Measurements from ENCODE around the gene MAPK11.
"Not testable (repeated sequence)": the region's sequence is repeated elsewhere in the genome, so short reads cannot be mapped to it uniquely, and the experiment has no call there.

MAPK11 gene

GRCh38 chr22:50274771-50275170 is 4.6 kb upstream of the MAPK11 start:
- peaks cover 37% of the 10 kb centered on the region for H3K36me3 Mint-ChIP-seq (ENCODE audit: low read depth)
- peaks cover 5% of the 10 kb centered on the region for H3K27me3 Mint-ChIP-seq (ENCODE audit: low read depth)
- H3K27ac Mint-ChIP-seq: no peak overlapping the region
- TF ChIP-seq CTCF (IDR thresholded peaks at IDR 0.05; ENCODE audit: unreplicated experiment in 3 of 3): no peak
- H3K4me1 Mint-ChIP-seq: peaks cover 7% of the 10 kb centered on the region
- H3K9me3 Mint-ChIP-seq: no peaks in the 10 kb centered on the region
- no peak overlapping the region for H3K4me3 Mint-ChIP-seq

GRCh38 chr22:50274311-50274710 is 4.1 kb upstream of the MAPK11 start:
- Mint-ChIP-seq H3K36me3 (ENCODE audit: low read depth) (peaks cover 37% of the 10 kb centered on the region), H3K4me1 (peaks cover 7% of the 10 kb centered on the region), H3K27ac (no peak overlapping the region), H3K4me3 (peak overlapping the region in 2 of 3 experiments; percentile 56 to 59), H3K27me3 (ENCODE audit: low read depth) (peaks cover 8% of the 10 kb centered on the region), H3K9me3 (no peaks in the 10 kb centered on the region)
- TF ChIP-seq CTCF (IDR thresholded peaks at IDR 0.05; ENCODE audit: unreplicated experiment in 3 of 3): peak; percentile 22 to 41 (median 34)

GRCh38 chr22:50273781-50274180 is 3.6 kb upstream of the MAPK11 start:
- Mint-ChIP-seq H3K27me3 (ENCODE audit: low read depth) (peaks cover 13% of the 10 kb centered on the region), H3K36me3 (ENCODE audit: low read depth) (peaks cover 32% of the 10 kb centered on the region), H3K4me3 (peak overlapping the region in 2 of 3 experiments; percentile 56 to 59)
- not testable (repeated sequence) for H3K9me3 Mint-ChIP-seq, H3K27ac Mint-ChIP-seq, H3K4me1 Mint-ChIP-seq

GRCh38 chr22:50273352-50273751 is 3.2 kb upstream of the MAPK11 start:
- Mint-ChIP-seq H3K36me3 (ENCODE audit: low read depth) (peaks cover 32% of the 10 kb centered on the region), H3K27me3 (ENCODE audit: low read depth) (peaks cover 17% of the 10 kb centered on the region), H3K4me1 (peaks cover 11% of the 10 kb centered on the region)
- not testable (repeated sequence) for H3K4me3 Mint-ChIP-seq, H3K27ac Mint-ChIP-seq, H3K9me3 Mint-ChIP-seq

GRCh38 chr22:50272044-50272802 is 2.0 kb upstream of the MAPK11 start:
- no peak overlapping the region for H3K27ac Mint-ChIP-seq
- peaks cover 17% of the 10 kb centered on the region for H3K27me3 Mint-ChIP-seq (ENCODE audit: low read depth)
- no peak for TF ChIP-seq CTCF (IDR thresholded peaks at IDR 0.05; ENCODE audit: unreplicated experiment in 3 of 3)
- H3K4me3 Mint-ChIP-seq: peak overlapping the region; percentile 30 to 63 (median 53)
- no peaks in the 10 kb centered on the region for H3K9me3 Mint-ChIP-seq
- H3K36me3 Mint-ChIP-seq (ENCODE audit: low read depth): peaks cover 24% of the 10 kb centered on the region
- H3K4me1 Mint-ChIP-seq: peaks cover 11% of the 10 kb centered on the region

GRCh38 chr22:50271519-50271970 is 1.4 kb upstream of the MAPK11 start:
- peak in 1 of 3 experiments; percentile 16 for TF ChIP-seq CTCF (IDR thresholded peaks at IDR 0.05; ENCODE audit: unreplicated experiment in 3 of 3)
- Mint-ChIP-seq H3K4me3 (peak overlapping the region in 1 of 3 experiments; percentile 65), H3K4me1 (peaks cover 11% of the 10 kb centered on the region), H3K27ac (no peak overlapping the region), H3K27me3 (ENCODE audit: low read depth) (peaks cover 17% of the 10 kb centered on the region), H3K9me3 (no peaks in the 10 kb centered on the region), H3K36me3 (ENCODE audit: low read depth) (peaks cover 18% of the 10 kb centered on the region)

All from nephron (organoid).